SH-SY5Y (cell line): ENCODE data around the gene GNAI2.

ENCODE experiments used
- GATA2 ChIP-seq: IDR thresholded peaks from 2 replicates; pipeline ENCODE4 v1.6.1; 2011; ENCODE audit warnings: mild to moderate bottlenecking, low read depth, low read length
- GATA3 ChIP-seq: IDR thresholded peaks from 2 replicates; pipeline ENCODE4 v1.6.1; 2011; ENCODE audit warnings: low read depth, mild to moderate bottlenecking, low read length, moderate library complexity

DNA sequence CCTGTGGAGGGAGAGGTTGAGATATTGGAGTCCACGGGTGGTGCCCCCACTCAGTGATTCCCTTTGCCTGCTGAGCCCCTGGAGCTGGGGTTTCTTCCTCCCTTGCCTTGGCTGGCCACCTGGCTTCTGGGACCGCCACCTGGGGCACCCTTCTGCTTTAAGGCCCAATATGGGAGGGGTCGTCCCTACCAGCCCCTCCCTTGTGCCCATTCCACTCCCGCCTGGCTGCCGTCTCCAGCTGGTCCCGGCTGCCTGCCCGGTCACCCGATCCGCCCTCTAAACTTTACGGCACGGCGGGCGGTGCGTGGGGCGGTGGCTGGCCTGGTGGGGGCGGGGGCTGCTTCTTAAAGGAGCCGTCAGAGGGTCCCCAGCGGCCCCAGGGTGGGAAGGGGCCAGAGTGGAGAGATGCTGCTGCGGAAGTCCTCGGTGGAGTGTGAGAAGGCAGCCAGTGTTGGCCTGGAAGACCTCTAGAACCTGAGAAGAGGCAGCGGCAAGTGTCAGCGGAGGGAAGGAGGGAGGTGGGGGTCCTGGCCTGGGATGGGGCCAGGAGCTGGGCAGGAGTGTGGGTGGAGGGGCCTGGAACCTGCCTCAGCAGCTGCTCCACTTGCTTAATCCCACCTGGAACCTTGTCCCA is 31.4 kb downstream of the GNAI2 start:
- TF ChIP-seq GATA2 (no peak), GATA3 (no peak)
